Limb (tissue), 2 donors: Measurements from ENCODE around the gene SRRM2.

ENCODE experiments used
- DNase-seq, 2 donors: peaks; one replicate each; pipeline ENCODE4 v3.0.0-alpha.2; 2016; ENCODE audit errors: extremely low spot score in 2 of 2

SRRM2 gene

DNA sequence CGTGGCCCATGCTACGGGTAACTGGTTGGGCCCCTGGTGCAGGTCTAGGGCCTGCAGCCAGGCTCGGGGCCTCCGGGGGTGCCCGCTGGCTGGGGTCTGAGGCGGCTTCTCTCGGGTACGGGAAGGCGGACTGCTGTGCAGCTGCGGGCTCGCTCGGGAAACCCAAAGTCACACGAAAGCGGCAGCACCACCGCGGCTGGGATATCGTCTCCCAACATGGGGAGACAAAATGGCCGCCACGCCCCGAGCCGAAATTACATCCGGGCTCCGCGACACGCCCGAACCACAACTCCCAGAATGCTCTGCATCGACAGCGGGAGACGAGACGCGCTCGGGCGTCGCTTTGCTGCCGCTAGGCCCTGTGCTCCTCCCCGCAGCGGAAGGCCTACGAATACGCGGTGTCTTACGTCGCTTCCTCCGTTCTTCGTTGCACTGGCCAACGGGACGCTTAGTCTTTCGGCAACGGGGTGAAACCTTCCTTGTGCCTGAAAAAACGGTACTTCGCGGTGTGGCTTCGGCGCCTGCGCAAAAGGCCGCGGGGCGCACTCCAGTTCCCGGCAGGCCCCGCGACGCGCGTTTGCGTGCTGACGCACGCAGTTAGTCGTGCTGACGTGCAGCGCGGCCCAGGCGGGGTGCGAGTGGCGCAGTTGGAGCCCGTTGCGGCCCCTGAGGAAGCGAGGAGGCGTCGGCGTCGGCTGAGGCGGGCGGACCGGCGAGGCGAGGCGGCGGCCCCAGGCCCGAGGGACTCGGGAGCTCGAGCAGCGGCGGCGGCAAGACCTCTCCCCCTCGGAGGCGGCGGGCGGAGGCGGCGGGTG is at the start of gene SRRM2:
SRRM2 (plus strand) TSS at position 604 of the 815 bp plus-strand sequence. CDS start 3,727 bp downstream, outside the sequence.
- DNase-seq = peak; percentile 97 to 98

DNA sequence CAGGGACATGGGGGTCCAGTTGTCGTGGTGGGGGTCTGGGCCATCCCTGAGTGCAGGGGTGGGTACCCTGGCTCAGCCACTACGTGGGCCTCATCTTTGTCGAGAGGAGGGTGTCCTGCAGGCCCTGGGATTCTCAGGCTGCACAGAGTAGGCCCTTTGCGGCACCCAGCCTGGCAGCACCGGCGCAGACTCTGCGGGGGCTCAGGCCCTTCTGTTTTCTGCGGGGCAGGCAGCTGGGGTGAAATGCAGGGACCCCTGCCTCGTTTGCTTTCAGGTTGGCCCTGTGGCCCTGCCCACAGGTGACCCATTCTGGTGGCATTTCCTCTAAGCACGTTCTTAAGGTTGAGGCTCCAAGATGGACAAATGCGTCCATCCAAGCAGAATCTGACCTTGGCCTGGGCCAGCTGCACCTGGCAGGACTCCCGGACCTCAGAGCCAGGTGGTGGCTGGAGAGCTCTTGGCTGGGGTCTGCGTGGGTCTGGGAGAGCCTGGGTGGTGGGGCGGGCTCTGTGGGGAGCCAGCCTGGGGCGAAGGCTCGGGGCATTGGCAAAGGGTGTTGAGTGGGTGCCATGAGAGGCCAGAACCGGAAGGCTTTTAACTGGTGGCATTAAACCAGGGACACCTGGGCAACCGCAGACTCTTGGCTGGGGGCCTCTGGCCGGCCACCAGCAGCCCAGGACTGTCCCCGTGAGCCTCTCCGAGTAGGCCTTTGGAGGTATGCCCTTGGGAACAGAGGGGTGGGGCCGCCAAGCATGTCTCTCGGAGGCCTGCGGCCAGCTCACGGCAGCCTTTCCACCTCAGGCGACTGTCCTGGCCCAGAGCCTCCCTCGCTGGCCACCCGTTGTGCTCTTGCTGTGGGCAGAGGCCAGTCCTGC is 49.3 kb upstream of the SRRM2 start:
- DNase-seq = no peak

DNA sequence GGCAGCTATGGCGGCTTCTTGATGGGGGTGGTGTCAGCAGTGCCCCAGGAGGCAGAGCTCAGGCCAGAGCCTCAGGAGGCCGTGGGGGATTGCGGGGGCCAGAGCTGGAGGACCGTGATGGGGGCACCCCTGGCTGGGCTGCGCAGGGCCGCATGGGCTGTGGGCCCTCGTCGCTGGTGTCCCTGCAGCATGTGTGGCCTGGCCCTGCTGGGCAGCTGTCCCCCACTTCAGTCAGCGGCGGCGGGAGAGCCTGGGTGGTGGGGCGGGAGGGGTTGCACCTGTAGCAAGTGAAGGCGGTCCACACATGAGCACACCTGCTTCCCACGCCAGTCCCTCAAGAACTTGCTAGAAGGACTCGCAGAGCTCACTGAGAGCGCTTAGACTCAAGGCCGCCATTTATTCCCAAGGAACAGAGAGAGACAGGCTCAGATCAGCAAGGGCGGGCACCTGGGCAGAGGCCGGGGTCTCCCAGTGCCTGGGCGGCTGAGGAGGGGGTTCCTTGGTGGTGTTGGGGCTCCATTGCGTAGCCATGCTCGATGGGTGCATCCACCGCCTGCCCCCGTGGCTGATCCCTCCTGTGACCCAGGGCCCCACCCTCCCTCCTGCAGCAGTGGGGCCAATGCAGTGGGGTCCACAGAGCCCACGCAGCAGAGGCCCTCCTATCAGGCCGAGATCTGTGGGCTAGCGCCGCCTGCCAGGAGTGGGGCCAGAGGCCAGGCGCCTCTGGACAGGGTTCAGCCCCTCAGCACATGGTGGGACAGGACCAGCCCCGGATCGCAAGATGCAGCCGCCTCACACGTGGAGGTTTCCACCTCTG is 48.1 kb upstream of the SRRM2 start:
- no peak for DNase-seq

DNA sequence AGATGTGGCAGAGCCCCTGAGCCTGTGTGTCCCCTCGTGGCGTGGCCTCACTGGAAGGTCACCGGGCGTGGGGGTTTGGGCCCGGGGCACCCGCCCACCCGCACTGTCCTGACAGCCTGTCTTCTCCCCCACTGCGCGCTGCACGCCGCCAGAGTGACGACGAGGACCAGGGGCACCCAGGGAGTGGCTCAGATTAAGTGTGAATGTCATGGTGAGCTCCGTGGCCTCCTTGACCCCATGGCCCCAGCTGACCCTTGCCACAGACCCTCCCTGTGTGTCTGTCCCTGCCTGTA is 47.5 kb upstream of the SRRM2 start:
- DNase-seq = no peak

DNA sequence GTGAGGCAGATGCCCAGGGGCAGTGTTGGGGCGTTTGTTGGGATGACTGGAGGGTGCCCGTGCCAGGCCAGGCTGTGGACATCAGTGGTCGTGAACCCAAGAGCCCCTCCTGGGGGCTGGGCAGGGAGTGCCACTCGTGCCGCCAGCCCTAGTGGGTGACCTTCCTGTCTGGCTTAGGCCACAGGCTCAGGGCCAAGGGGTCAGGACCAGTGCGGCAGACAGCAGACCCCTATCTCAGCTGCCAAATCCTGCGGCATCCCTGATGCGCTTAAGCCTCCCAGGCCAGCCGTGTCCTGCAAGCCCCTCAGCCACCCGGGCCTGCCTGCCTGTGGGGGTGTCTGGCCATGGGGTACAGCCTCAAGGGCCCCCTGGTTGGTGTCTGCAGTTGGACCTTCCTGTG is 47.1 kb upstream of the SRRM2 start:
- DNase-seq = no peak

DNA sequence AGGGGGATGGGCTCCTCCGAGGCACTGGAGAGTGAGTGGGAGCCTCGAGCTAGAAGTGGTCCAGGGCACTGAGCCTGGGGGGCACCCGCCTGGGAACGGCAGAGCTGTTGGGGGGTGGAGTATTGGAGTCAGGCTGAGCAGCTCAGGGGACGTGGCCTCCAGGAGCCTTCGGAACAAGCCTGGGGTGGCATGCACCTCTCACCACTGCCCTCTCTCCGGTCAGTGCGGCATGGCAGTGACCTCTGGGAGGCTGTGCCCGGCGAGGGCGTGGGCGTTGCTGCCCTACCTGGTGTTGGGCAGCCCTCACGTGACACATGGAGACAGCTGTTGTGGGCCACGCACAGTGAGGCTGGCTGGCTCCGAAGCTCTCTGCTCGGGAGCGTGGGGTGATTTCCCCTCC is 46.4 kb upstream of the SRRM2 start:
- DNase-seq = no peak

DNA sequence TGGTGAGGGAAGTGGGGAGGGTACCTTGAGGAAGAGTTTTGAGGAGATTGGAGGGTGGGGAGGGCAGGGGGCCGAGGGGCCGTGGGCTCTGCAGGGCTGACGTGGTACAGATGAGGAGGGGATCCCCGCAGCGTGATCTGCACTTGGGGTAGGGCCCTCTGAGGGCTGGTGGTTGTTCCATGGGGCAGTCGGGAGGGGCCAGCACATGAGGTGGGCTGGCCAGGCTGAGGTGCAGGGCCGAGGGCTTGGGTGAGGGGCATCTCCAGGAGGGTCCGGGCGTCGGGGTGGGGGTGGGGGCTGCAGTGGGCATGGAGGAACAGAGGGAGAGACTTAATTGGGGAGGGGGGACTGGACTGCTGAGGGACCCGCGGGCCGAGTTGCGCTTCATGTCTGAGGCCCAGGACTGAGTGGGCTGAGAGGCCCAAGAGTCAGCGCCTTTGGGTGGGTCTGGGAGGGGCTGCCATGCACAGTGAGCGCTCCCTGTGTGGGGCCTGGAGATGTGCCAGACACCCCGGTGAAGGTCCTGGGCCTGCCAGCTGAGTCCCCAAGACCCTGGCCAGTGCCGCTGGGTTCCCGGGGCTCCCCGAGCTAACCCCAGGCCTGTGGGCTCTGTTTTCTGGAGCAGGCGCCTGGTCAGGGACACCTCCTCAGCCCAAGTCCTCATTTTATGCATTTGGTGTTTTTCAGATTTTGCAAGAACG is 45.7 kb upstream of the SRRM2 start:
- no peak for DNase-seq

DNA sequence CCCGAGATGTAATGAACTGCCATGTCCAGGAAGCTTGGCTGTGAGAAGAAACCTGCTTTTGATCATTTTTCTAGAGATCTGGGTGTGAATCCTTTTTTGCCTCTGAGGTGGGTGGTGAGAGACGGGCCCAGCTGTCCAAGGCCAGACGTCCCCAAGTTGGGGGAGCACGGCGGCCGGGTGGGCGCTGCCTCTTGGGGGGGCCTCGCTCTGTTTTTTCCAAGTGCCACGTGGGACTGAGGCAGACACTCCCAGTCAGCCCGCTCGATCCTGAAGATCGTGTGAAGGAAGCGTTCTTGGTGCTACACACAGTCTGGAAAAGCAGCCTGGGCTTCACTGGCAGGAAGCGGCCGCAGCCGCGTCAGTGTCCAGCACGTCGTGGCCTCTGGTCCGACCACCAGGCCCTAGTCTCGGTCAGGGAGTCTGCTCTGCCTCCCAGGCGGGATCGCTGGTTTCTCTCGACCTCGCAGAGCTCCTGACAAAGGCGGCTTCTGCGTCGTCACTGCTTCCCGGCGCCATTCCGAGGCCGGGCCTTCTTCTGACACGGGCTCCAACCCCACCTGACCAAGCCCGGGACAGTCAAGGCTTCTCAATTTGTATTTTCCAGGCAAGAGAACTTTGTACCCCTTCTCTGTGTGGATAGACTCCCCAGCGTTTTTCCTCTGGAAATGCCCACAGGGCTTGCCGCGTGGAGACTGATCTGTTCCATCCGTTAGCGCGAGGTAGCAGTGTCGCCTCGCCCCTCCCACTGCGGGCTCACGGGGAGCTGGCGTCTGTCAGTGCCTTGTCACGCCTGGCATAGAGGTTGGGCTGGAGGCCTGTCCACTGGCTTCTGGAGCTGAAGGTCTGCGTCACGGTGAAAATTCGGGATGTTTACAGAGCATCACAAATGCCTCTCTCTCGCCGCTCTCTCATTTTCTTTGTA is 44.8 kb upstream of the SRRM2 start:
- DNase-seq = no peak

DNA sequence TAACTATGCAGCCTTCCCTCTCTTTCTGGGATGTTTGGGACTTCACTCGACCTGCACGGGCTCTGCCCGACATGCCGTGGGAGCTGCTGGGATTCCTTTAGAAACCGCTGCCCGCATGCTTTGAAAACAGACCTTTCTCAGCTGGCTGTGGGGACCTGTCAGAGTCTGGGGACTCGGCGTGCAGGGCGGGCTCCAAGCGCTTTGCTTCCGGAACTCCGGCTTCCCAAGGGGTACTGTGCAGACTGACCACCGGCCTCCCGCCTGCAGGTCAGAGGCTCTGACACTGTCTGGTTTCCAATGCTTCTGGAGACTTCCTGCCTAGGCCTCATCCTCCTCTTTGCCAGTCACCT is 44.2 kb upstream of the SRRM2 start:
- DNase-seq = no peak

DNA sequence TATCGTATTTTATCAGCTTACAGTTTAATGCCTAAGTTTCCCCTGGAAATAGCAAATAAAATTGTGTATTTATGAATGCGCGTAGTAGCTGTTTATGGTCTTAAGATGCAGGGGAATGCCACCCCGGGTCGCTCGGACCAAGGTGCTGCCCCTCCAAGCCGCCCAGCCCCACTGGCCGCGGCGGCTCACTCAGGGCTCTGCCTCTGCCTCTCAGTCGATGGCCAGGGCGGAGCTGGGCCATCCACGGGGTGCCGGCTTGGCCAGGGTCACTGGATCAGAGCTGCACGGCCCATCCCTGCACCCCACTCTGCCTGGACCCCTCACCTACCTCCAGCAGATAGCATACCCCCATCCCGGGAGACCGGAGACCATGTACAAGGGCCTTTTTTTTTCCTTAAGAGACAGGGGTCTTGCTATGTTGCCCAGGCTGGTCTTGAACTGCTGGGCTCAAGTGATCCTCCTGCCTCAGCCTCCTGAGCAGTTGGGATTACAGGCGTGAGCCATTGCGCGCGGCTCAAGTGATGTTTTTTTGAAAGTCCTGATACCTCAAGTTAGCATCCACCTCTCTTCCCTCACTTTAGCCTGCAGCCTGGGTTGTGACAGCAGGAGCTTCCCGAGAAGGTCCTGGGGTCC is 43.4 kb upstream of the SRRM2 start:
- DNase-seq = peak in 1 of 2 donors; percentile 17

DNA sequence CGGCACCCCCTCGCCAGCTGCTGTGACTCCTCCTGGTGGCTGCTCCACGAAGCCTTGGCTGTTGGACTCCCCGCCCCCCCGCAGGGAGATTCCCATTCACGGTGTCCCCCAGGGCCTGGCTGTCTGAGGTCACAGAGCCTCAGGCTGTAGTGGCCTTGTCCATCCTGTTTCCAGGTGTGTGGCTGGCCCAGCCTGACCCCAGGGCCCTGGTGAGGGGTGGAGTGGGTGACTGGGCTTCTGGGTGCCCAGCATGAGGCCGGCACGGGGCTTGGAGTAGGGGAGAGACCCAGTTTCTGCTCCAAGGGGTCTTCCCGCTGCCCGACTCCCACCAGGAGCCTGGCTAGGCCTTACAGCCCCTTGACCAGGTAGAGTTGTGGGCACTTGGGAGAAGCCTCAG is 42.9 kb upstream of the SRRM2 start:
- no peak for DNase-seq

DNA sequence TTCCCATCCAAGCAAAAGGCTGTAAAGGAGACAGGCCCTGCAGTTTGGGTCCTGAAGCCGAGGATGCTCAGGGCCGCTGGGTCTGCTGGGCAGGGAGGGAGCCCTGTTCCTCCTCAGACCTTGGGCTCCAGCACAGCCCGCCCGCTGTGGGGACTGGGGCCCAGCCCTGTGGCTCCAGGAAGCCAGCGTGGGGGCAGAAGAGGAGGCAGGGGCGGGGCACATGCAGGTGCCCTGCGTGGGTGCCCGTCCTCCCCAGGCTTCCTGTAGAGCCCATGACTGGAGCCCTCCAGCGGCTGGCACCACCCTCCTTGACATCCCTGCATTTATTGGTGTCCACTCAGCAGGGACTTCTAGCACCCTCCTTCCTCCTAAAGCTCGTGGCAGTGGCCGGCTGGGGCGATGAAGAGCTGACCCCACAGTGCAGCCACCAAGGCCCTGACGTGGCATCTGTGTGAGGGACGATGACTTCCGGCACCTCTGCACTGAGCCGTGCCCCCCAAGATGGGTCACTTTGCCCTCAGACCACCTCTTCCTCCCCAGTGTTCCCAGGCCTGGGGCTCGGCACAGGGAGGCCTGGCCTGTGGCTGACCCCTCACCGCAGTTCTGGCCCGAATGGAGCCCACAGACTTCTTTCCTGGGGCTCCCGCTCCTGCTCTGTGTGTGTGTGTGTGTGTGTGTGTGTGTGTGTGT is 42.3 kb upstream of the SRRM2 start:
- DNase-seq = peak in 1 of 2 donors; percentile 12

DNA sequence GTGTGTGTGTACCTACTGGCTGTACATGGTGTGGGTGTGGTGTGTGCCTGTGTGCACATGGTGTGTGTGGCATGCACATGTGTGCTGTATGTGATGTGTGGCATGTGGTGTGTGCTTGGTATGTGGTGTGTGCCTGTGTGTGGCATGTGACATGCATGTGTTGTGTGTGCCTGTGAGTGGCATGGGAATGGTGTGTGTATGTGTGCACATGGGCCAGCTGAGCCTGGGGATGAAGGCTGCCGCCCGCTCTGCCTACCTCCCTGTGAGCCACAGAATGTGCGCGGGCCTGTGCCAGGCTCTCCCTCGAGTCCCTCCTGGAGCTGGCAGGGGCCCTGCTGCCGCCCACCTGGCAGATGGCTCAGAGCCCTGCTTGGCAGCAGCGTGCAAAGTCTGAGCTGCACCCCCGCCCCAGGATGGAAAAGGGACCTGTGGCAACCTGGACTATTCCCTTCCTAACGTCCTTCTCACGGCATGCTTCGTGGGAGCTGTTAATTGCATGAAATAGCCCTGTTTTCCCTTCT is 41.7 kb upstream of the SRRM2 start:
- peak in 1 of 2 donors; percentile 26 for DNase-seq

DNA sequence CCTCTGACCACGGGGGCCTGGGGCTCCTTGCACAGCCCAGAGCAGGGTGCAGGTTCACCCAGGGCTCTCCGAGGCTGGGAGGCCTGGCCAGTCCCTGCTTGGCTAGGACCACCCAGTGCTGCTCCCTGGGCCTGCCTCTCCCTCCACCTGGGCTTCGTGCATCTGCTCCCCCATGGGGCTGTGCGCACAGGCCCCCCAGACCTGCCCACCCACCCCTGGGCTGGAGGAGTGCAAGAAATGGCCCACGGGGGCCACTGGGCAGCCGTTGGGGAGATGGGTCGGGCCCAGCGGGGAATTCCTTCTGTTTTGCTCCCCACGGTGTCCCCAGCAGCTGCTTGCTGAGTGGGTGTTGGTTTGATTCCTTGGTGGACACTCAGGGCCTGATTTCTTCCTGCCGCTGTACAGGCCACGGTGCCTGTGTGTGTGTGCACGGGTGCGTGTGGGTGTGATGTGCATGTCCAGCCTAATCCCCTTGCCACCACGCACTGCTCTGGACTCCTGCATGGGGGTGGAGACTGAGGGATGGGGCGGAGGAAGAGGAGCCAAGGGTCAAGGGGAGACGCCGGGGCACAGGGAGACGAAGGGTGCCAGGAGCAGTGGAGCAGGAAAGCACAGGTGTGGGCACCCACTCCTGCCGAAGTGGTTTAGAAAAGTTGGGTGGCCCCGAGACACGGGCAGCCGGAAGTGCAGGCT is 40.9 kb upstream of the SRRM2 start:
- no peak for DNase-seq

DNA sequence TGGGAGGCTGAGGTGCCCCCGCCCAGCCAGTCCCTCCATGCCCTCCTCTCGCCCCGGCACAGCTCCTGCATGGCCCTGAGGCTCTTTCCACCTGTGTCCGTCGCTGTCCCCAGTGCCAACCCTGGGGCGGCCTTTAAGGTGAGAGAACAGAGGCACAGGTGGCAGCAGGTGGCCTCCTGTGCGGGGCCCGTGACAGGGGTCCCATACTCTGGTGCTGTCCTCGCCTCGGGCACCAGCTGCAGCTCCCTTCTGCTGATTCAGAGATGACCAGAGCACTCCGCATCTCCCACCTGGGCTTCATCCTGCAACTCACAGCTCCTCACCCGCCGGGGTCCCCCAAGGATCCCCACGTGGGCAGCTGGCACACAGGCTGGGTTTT is 40.4 kb upstream of the SRRM2 start:
- DNase-seq = no peak

DNA sequence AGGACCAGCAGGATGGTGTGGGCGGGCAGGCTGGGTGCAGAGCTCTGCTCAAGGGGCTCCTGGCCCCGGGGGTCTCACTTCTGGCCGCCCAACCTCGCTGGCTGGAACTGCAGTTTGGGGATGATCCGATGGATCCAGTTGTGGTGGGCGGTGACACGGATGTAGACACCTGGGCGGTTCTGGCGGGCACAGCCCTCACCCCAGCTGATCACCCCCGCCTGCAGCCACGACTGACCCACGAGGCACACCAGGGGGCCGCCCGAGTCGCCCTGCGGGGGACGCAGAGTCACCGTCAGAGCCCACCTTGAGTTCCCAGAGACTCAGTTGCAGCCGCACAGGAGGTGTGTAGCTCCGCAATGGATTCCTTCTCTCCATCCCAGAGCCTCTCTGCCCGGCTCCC is 39.9 kb upstream of the SRRM2 start:
- DNase-seq = peak in 1 of 2 donors; percentile 21

DNA sequence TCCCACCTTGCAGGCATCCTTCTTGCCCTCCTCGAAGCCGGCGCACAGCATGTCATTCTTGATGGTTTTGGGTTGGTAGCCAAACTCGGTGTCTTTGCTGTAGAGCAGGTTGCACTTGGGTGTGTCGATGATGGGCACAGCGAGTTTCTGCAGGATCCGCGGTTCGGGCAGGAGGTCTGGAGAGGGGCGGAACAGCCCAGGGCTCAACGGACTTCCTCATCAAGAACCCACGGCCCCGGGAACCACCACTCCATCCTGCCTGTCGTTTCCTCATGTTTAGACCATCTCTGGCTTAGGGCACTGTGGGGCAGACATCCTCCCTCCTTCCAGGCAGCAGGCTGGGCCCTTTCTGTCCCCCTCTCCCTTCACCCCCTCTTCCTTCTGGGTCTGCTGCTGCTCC is 38.9 kb upstream of the SRRM2 start:
- peak in 1 of 2 donors; percentile 20 for DNase-seq

DNA sequence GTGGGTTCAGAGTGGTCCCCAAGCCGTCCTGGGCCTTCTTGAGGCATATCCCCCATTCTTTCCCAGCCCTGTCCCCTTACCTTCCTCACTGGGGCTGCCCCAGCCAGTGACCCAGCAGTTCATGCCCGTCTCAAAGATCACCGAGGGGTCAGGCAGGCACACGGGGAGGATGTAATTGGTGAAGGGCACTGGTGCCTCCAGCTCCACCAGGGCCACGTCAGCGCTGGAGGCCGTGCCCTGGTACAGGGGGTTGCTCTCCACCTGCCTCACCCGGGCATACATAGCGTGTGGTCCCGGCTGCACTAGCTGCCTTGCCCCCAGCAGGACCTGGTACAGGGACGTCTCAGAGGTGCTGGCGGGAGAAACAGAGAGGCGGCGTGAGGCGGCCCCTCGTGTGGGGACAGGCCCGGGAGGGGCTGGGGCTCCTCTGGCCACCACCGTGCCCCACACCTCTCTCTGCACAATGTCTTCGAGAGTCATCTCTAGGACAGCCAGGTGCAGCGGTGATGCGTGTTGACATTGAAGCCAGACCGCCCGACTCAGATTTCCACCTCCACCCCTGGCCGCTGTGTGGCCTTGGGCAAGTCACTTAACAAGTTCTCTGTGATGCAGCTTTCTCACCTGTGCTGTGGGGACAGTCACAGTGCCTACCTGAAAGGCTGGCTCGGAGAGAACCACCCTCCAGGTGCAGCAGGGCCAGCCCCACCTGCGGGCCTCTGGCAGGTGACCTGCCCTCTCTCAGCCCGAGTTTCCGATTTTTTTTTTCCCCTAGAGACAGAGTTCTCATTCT is 38.3 kb upstream of the SRRM2 start:
- peak in 1 of 2 donors; percentile 27 for DNase-seq
